ENCODE data around the gene POLL.

DNA sequence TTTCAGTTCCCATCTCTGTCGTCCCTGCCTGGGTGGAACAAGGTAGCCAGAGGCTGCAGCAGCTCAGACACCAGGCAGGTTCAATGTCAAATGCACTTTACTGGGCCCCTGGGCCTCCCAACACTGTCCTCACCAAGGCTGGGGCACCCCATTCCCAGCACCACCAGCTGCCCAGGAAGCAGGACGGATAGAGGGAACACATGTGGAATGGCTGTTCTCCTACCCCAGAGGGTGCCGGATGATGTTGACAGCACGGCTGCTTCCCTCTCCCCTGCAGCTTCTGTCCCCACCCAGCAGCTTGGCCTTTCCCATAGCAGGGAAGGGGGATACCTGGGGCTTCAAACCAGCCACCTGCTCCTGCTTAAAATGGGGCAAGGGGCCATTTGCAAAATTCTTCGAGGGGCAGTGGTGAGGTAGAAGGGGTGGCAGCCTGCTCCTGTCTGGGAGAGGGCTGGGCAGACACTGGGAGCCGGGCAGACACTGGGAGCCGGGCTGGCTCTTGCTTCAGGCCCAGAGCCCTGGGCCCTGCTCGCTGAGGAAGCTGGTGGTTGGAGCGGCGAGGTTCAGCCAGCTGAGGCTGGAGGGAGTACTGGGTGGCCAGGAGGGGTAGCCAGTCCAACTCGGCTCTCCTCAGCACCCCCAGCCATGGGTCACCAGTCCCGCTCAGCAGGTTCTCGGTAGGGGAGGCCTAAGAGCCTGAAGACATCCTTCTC is 9.1 kb downstream of the POLL start:
- TF ChIP-seq EGR1 (IDR thresholded peaks at IDR 0.05; ENCODE audit: low read depth) (no peak), POLR2A (IDR thresholded peaks at IDR 0.05; ENCODE audit: borderline replicate concordance, extremely low read depth, insufficient read depth, insufficient read length) (no peak), POLR2AphosphoS5 (IDR thresholded peaks at IDR 0.05; ENCODE audit: low read depth, low read length) (no peak), JUND (IDR thresholded peaks at IDR 0.05) (no peak), EZH2 (IDR thresholded peaks at IDR 0.05) (no peak), RAD21 (IDR thresholded peaks at IDR 0.05; ENCODE audit: low read depth) (no peak), YY1 (IDR thresholded peaks at IDR 0.05; ENCODE audit: extremely low read depth, insufficient replicate concordance, low read depth, low read length) (no peak), EZH2phosphoT487 (IDR thresholded peaks at IDR 0.05; ENCODE audit: borderline replicate concordance) (no peak)
- TF ChIP-seq, protein P1, sequence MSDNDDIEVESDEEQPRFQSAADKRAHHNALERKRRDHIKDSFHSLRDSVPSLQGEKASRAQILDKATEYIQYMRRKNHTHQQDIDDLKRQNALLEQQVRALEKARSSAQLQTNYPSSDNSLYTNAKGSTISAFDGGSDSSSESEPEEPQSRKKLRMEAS (IDR thresholded peaks at IDR 0.05) = no peak
- TF ChIP-seq, protein P2, sequence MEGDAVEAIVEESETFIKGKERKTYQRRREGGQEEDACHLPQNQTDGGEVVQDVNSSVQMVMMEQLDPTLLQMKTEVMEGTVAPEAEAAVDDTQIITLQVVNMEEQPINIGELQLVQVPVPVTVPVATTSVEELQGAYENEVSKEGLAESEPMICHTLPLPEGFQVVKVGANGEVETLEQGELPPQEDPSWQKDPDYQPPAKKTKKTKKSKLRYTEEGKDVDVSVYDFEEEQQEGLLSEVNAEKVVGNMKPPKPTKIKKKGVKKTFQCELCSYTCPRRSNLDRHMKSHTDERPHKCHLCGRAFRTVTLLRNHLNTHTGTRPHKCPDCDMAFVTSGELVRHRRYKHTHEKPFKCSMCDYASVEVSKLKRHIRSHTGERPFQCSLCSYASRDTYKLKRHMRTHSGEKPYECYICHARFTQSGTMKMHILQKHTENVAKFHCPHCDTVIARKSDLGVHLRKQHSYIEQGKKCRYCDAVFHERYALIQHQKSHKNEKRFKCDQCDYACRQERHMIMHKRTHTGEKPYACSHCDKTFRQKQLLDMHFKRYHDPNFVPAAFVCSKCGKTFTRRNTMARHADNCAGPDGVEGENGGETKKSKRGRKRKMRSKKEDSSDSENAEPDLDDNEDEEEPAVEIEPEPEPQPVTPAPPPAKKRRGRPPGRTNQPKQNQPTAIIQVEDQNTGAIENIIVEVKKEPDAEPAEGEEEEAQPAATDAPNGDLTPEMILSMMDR (IDR thresholded peaks at IDR 0.05 in 2 of 3, conservative IDR thresholded peaks at IDR 0.05 in 1 of 3; ENCODE audit: borderline replicate concordance in 1 of 3, insufficient read depth in 1 of 3, low read depth in 2 of 3, low read length in 2 of 3) = no peak
